Activated CD8-positive, alpha-beta T cell treated with anti-CD3 and anti-CD28 coated beads for 36 hours (primary cell): ENCODE results near the gene MAP4K4. TPM values are rescaled to one million over a fixed set of nuclear protein-coding genes. Genes with fewer than 3 reads are reported as not detected.

Experiments used
- ATAC-seq: fragments of 200-7000 bp; cut with Tn5 transposase; one replicate; pipeline ENCODE4 v1.10.0; 2021; ENCODE audit warnings: mild to moderate bottlenecking, moderate library complexity
- CTCF ChIA-PET: fragments of 350-600 bp; sonication (Branson Sonifier 250); formaldehyde crosslinking; loops from one replicate; lab custom pipeline; 2021; ENCODE audit warnings: antibody characterized with exemption; lab: Charles Lee
- POLR2A ChIA-PET: fragments of 350-600 bp; sonication (Branson Sonifier 250); formaldehyde crosslinking; loops from one replicate; lab custom pipeline; 2021; ENCODE audit warnings: antibody characterized with exemption; lab: Charles Lee
- DNase-seq: peaks from one replicate; pipeline ENCODE4 v3.0.0-alpha.2; 2020
- H3K27ac Mint-ChIP-seq: one replicate; pipeline ENCODE4 v1.8.0; 2021; ENCODE audit warnings: mild to moderate bottlenecking, mixed read lengths
- H3K27me3 Mint-ChIP-seq: one replicate; pipeline ENCODE4 v1.8.0; 2021; ENCODE audit warnings: mixed read lengths
- H3K36me3 Mint-ChIP-seq: one replicate; pipeline ENCODE4 v1.8.0; 2021; ENCODE audit warnings: low read depth, mixed read lengths
- H3K4me1 Mint-ChIP-seq: one replicate; pipeline ENCODE4 v1.8.0; 2021; ENCODE audit warnings: low read depth, mixed read lengths
- H3K4me3 Mint-ChIP-seq: one replicate; pipeline ENCODE4 v1.8.0; 2021; ENCODE audit warnings: mild to moderate bottlenecking, moderate library complexity, mixed read lengths
- H3K9me3 Mint-ChIP-seq: one replicate; pipeline ENCODE4 v1.8.0; 2021; ENCODE audit warnings: mixed read lengths
- CTCF ChIP-seq: fragments of 200-600 bp; IDR thresholded peaks from one replicate; pipeline ENCODE4 v1.8.0; 2022; ENCODE audit warnings: antibody characterized with exemption, mild to moderate bottlenecking
- intact Hi-C: fragments of 100-400 bp; cut with micrococcal nuclease; formaldehyde crosslinking; loops from one replicate; pipeline ENCODE4 v1.10.0; 2022
- total RNA-seq, 2 experiments: library from RNA; stranded (reverse); gene quantifications; one replicate each; pipeline ENCODE4 v1.2.3, GENCODE V29; 2021

The MAP4K4 gene
- total RNA-seq, 2 experiments from 2014 or later, result 26.3 to 27.3 TPM

- TF ChIP-seq CTCF, result no peak
- no peak overlapping the region for H3K27ac Mint-ChIP-seq
- ATAC-seq (no peak), DNase-seq (no peak)
- peaks cover 13% of the 10 kb centered on the region for H3K27me3 Mint-ChIP-seq
- no peak overlapping the region for H3K4me3 Mint-ChIP-seq
- no peaks in the 10 kb centered on the region for H3K36me3 Mint-ChIP-seq
- intact Hi-C loops, result no loop called here
- POLR2A ChIA-PET, result interaction anchor here (0.6 kb wide), 1 partner anchor 442 kb away, joined by 3 read pairs; no protein-coding TSS in a partner anchor
- peaks cover 17% of the 10 kb centered on the region for H3K9me3 Mint-ChIP-seq
- peaks cover 11% of the 10 kb centered on the region for H3K4me1 Mint-ChIP-seq
- CTCF ChIA-PET, result interaction anchor here (1.1 kb wide), 1 partner anchor 9 kb away, joined by 3 read pairs; no protein-coding TSS in a partner anchor
These were observed 204.7 kb downstream of the MAP4K4 start for GRCh38 chr2:101902169-101902568.

GRCh38 chr2:101904916-101905315 lies 207.4 kb downstream of the MAP4K4 start:
- H3K4me1 Mint-ChIP-seq, result peaks cover 8% of the 10 kb centered on the region
- peaks cover 18% of the 10 kb centered on the region for H3K27me3 Mint-ChIP-seq
- no peak overlapping the region for H3K4me3 Mint-ChIP-seq
- intact Hi-C loops, result no loop called here
- ChIA-PET POLR2A (no interaction called here), CTCF (no interaction called here)
- H3K27ac Mint-ChIP-seq, result no peak overlapping the region
- peaks cover 4% of the 10 kb centered on the region for H3K36me3 Mint-ChIP-seq
- ATAC-seq, result no peak
- no peak for TF ChIP-seq CTCF
- DNase-seq, result no peak
- H3K9me3 Mint-ChIP-seq, result peaks cover 25% of the 10 kb centered on the region

GRCh38 chr2:101905746-101906336 lies 208.3 kb downstream of the MAP4K4 start:
- peaks cover 21% of the 10 kb centered on the region for H3K27me3 Mint-ChIP-seq
- no peak for TF ChIP-seq CTCF
- ATAC-seq, result no peak
- no peaks in the 10 kb centered on the region for H3K4me1 Mint-ChIP-seq
- CTCF ChIA-PET, result no interaction called here
- H3K4me3 Mint-ChIP-seq, result no peak overlapping the region
- POLR2A ChIA-PET, result no interaction called here
- intact Hi-C loops, result no loop called here
- H3K27ac Mint-ChIP-seq, result no peak overlapping the region
- no peak for DNase-seq
- H3K9me3 Mint-ChIP-seq, result peaks cover 28% of the 10 kb centered on the region
- peaks cover 8% of the 10 kb centered on the region for H3K36me3 Mint-ChIP-seq

GRCh38 chr2:101909760-101910159 lies 212.3 kb downstream of the MAP4K4 start:
- ChIA-PET CTCF (interaction anchor here (0.6 to 1.5 kb wide), 2 partner anchors 331 to 524 kb away, joined by 3 read pairs; no protein-coding TSS in a partner anchor), POLR2A (no interaction called here)
- peaks cover 8% of the 10 kb centered on the region for H3K36me3 Mint-ChIP-seq
- intact Hi-C loops, result no loop called here
- TF ChIP-seq CTCF, result no peak
- ATAC-seq (no peak), DNase-seq (no peak)
- H3K27ac Mint-ChIP-seq, result no peak overlapping the region
- H3K4me1 Mint-ChIP-seq, result peaks cover 3% of the 10 kb centered on the region
- peaks cover 17% of the 10 kb centered on the region for H3K27me3 Mint-ChIP-seq
- no peak overlapping the region for H3K4me3 Mint-ChIP-seq
- H3K9me3 Mint-ChIP-seq, result peaks cover 26% of the 10 kb centered on the region

GRCh38 chr2:101912545-101912944 lies 215.0 kb downstream of the MAP4K4 start:
- POLR2A ChIA-PET, result no interaction called here
- Mint-ChIP-seq H3K27me3 (peaks cover 7% of the 10 kb centered on the region), H3K4me3 (no peak overlapping the region), H3K27ac (no peak overlapping the region), H3K9me3 (peaks cover 11% of the 10 kb centered on the region), H3K36me3 (peaks cover 8% of the 10 kb centered on the region), H3K4me1 (peaks cover 3% of the 10 kb centered on the region)
- intact Hi-C loops, result no loop called here
- peak; percentile 60 for ATAC-seq
- CTCF ChIA-PET, result interaction anchor here (1.1 to 1.2 kb wide), 2 partner anchors 29 to 328 kb away, joined by 3 read pairs; no protein-coding TSS in a partner anchor
- peak; percentile 49 for DNase-seq
- TF ChIP-seq CTCF, result no peak
